Skeletal muscle tissue (tissue), 4 donors: ENCODE measurements around the gene PRKCA. TPM values are rescaled to one million over a fixed set of nuclear protein-coding genes. Genes with fewer than 3 reads are reported as not detected.
"Not testable (repeated sequence)": the region's sequence is repeated elsewhere in the genome, so short reads cannot be mapped to it uniquely, and the experiment has no call there.

Source experiments
- H3K27ac ChIP-seq: one replicate; pipeline ENCODE4 v1.7.0; 2013; ENCODE audit warnings: mild to moderate bottlenecking, low read depth, low read length, inconsistent platforms
- H3K27me3 ChIP-seq, 3 donors: one replicate each; pipeline ENCODE4 v1.7.0; 2013; ENCODE audit warnings: low read length in 3 of 3; ENCODE audit not compliant: control insufficient read depth in 3 of 3, insufficient read depth in 3 of 3
- H3K36me3 ChIP-seq, 3 donors: one replicate each; pipeline ENCODE4 v1.7.0; 2013; ENCODE audit warnings: low read length in 3 of 3; ENCODE audit not compliant: control insufficient read depth in 3 of 3, insufficient read depth in 3 of 3
- H3K4me1 ChIP-seq, 3 donors: one replicate each; pipeline ENCODE4 v1.7.0; 2013; ENCODE audit warnings: low read length in 3 of 3, mild to moderate bottlenecking in 3 of 3; ENCODE audit not compliant: control insufficient read depth in 3 of 3, insufficient read depth in 3 of 3
- H3K4me3 ChIP-seq, 3 donors: one replicate each; pipeline ENCODE4 v1.7.0; 2013; ENCODE audit warnings: low read length in 3 of 3
- H3K9ac ChIP-seq, 3 donors: one replicate each; pipeline ENCODE4 v1.7.0; 2013; ENCODE audit warnings: low read length in 3 of 3, mild to moderate bottlenecking in 3 of 3, moderate library complexity in 2 of 3, low read depth in 1 of 3
- H3K9me3 ChIP-seq, 3 donors: one replicate each; pipeline ENCODE4 v1.7.0; 2013; ENCODE audit warnings: low read length in 3 of 3; ENCODE audit not compliant: control insufficient read depth in 3 of 3
- total RNA-seq: library from RNA; depleted of rRNA; stranded (reverse); fragments of >200 nt; gene quantifications from one replicate; pipeline ENCODE4 v1.2.3, GENCODE V29; 2014
- donor health status: Osteomylitis.

Gene PRKCA
- total RNA-seq, 1 donor from 2014 or later, result 2.1 TPM

DNA sequence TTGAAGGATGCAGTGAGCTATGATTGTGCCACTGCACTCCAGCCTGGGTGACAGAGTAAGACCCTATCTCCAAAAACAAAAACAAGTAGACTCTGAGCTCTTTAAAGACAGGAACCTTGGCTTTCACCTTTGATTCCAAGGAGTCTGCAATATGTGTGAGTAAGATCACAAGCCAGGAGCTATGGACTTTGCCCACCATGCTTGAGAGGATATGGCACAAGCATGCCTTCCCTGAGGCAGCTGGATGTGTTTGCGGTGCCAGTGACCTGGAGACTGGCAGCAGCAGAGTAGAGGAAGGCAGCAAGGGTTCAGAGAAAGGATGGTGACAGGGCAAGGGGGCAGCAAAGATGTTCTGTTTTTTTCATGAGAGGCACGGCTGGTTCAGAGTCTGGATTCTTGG is 14.5 kb upstream of the PRKCA start:
- Histone ChIP-seq H3K4me3 (no peak overlapping the region), H3K27ac (no peak overlapping the region), H3K9me3 (no peaks in the 10 kb centered on the region), H3K4me1 (no peaks in the 10 kb centered on the region), H3K9ac (no peak overlapping the region), H3K36me3 (no peaks in the 10 kb centered on the region), H3K27me3 (peaks cover 0 to 7% (median 0%) of the 10 kb centered on the region in 3 donors)

DNA sequence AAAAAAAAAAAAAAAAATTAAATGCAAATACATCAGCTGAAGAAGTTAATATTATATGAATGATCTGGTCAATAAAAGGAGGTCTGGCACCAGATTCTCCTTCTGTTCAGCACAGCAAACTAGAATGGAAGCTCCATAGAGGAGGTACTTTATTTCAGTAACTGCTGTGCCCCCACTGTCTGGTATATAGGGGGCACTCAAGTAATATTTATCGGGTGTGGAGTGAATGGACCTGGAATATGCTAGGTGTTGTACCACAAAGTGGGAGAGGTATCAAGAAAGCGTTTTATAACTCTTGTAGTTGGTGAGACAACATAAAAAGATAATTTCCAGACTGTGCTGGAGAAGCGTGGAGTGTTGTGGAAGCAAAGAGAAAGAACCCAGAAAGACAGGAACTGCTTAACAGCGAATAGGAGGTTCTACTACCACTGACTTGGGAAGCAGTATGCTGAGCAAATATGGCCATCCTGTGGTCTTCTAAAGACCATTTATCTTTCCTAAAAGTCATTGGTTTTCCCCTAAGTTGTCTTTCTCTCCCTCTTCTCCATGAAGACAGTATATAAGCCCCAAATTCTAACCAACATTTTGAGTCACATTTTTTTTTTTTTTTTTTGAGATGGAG is 12.2 kb upstream of the PRKCA start:
- H3K4me1 ChIP-seq, result no peaks in the 10 kb centered on the region

DNA sequence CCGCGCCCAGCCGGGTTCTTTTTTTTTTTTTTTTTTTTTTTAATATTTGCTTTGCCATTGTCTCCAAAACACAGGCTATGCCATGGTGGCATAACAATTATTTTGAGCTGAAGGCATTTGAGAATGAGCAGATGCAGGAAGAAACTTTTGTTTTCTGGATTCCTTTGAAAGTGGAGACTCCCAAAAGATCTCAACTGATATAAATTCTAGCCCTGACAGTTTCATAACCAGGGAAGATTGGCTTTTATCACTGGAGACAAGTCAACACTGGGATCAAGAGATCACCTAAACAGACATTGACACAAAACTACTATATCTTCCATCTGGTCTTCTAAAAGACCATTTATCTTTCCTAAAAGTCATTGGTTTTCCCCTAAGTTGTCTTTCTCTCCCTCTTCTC is 10.1 kb upstream of the PRKCA start:
- H3K27me3 ChIP-seq, result peaks cover 0 to 4% (median 0%) of the 10 kb centered on the region in 3 donors
- no peaks in the 10 kb centered on the region for H3K36me3 ChIP-seq
- no peaks in the 10 kb centered on the region for H3K9me3 ChIP-seq
- H3K27ac ChIP-seq, result no peak overlapping the region
- no peaks in the 10 kb centered on the region for H3K4me1 ChIP-seq
- no peak overlapping the region for H3K4me3 ChIP-seq
- no peak overlapping the region for H3K9ac ChIP-seq

More for the DNA sequence above, 12.2 kb upstream of the PRKCA start:
- no peak overlapping the region for H3K9ac ChIP-seq
- no peaks in the 10 kb centered on the region for H3K9me3 ChIP-seq
- peaks cover 0 to 7% (median 0%) of the 10 kb centered on the region in 3 donors for H3K27me3 ChIP-seq
- no peak overlapping the region for H3K27ac ChIP-seq
- no peak overlapping the region for H3K4me3 ChIP-seq
- H3K36me3 ChIP-seq, result no peaks in the 10 kb centered on the region

DNA sequence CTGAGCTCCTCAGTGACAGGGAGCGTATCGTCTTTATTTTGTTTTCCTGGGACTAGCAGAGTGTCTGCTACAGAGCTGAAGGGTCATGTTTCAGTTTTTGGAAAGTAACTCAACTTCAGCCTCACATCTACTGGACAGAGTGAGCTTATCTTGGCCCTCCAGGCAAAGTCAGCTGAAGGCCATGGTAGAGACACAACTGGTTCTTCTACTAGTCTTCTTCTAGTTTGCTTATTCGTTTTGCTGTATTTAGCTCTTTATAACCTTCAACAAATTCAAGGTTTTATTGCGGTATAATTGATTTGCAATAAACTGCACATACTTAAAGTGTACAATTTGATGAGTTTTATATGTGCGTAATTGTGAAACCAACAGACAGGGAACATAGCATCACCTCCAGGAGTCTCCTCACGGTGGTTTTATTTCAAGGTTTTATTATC is 6.1 kb upstream of the PRKCA start:
- no peak overlapping the region for H3K9ac ChIP-seq
- no peak overlapping the region for H3K27ac ChIP-seq
- no peaks in the 10 kb centered on the region for H3K36me3 ChIP-seq
- no peaks in the 10 kb centered on the region for H3K9me3 ChIP-seq
- no peaks in the 10 kb centered on the region for H3K27me3 ChIP-seq
- H3K4me3 ChIP-seq, result no peak overlapping the region
- peaks cover 0 to under 1% (median 0%) of the 10 kb centered on the region in 3 donors for H3K4me1 ChIP-seq

DNA sequence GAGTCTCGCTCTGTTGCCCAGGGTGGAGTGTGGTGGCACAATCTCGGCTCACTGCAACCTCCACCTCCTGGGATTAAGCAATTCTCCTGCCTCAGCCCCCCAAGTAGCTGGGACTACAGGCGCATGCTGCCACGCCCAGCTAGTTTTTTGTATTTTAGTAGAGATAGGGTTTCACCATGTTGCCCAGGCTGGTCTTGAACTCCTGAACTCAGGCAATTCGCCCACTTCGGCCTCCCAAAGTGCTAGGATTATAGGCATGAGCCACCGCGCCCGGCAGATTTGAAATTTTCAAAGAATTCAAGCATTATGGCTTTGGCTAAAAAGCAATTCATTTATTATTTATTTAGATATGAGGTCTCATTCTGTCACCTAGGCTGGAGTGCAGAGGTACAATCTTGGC is 5.0 kb upstream of the PRKCA start:
- H3K9ac ChIP-seq, H3K27ac ChIP-seq, H3K4me1 ChIP-seq, H3K27me3 ChIP-seq, H3K36me3 ChIP-seq, H3K4me3 ChIP-seq, H3K9me3 ChIP-seq: not testable (repeated sequence)

DNA sequence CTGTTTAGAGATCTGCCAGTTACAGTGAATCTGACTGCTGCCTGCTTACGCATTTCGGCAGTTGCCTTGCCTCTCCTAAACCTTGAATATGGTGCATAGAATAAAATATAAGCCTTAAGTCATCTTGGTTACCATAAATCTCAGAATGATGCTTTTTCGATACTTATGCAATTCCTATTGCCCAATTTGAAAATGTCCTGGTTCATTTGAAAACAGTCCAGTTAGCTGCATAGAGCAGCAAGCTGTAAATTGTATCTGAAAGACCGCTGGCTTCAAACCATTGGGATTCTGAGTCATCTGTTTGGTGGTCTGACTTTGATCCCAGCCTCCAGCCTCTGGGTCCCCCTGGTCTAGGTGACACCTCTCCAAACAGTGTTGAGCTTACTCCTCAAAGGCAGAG is 2.7 kb upstream of the PRKCA start:
- Histone ChIP-seq H3K27ac (no peak overlapping the region), H3K4me3 (no peak overlapping the region), H3K9me3 (no peaks in the 10 kb centered on the region), H3K9ac (no peak overlapping the region), H3K4me1 (peaks cover 3 to 21% (median 6%) of the 10 kb centered on the region in 3 donors), H3K36me3 (no peaks in the 10 kb centered on the region), H3K27me3 (no peaks in the 10 kb centered on the region)

DNA sequence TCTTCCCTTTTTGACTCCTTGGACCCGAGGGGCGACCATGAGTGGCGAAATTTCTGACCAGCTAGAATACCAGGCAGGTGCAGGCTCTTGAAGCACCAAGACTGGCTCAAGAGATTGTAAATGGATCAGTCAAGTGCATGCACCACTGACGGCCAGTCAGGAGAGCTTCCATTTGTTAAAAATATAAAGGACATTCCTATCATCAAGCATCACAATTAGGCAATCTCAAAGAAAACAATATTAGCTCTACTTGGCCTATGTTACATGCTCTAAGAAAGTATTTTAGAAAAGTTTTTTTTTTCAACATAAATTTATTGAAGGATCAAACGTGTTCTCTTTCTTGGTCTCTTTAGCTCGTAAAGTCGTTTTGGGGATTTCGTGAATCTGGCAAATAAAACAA is 1.5 kb upstream of the PRKCA start:
- H3K9me3 ChIP-seq, result no peaks in the 10 kb centered on the region
- H3K36me3 ChIP-seq, result no peaks in the 10 kb centered on the region
- no peaks in the 10 kb centered on the region for H3K27me3 ChIP-seq
- H3K27ac ChIP-seq, result no peak overlapping the region
- H3K4me1 ChIP-seq, result peaks cover 3 to 24% (median 6%) of the 10 kb centered on the region in 3 donors
- no peak overlapping the region for H3K4me3 ChIP-seq
- H3K9ac ChIP-seq, result no peak overlapping the region

DNA sequence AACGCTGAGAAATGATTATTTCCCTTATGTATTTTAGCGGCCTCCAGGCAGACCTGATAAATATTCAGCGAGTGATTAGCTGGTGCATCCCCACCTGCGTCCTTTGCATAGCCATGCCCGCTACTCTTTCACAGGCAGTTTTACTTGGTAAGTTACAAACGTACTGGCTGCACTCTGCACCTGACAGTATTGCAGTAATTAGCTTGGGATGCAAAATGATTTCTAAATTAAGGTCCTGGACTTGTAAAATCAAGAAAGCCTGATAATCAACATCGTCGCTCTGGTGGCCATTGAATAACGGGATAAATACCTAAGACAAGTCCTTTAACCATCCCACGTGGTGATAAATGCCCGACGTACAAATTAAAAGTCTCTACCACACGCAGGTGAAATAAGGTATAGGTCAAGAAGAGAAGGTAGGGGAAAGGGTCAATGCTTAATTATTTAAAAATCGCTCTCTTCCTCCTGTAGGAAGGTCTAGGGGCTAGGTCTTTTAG is 998 bp upstream of the PRKCA start:
- Histone ChIP-seq H3K27me3 (no peaks in the 10 kb centered on the region), H3K36me3 (no peaks in the 10 kb centered on the region), H3K9ac (peak overlapping the region; percentile 72 to 83 (median 83)), H3K27ac (no peak overlapping the region), H3K4me3 (peak overlapping the region; percentile 77 to 81 (median 77)), H3K9me3 (no peaks in the 10 kb centered on the region), H3K4me1 (peaks cover 3 to 24% (median 6%) of the 10 kb centered on the region in 3 donors)

DNA sequence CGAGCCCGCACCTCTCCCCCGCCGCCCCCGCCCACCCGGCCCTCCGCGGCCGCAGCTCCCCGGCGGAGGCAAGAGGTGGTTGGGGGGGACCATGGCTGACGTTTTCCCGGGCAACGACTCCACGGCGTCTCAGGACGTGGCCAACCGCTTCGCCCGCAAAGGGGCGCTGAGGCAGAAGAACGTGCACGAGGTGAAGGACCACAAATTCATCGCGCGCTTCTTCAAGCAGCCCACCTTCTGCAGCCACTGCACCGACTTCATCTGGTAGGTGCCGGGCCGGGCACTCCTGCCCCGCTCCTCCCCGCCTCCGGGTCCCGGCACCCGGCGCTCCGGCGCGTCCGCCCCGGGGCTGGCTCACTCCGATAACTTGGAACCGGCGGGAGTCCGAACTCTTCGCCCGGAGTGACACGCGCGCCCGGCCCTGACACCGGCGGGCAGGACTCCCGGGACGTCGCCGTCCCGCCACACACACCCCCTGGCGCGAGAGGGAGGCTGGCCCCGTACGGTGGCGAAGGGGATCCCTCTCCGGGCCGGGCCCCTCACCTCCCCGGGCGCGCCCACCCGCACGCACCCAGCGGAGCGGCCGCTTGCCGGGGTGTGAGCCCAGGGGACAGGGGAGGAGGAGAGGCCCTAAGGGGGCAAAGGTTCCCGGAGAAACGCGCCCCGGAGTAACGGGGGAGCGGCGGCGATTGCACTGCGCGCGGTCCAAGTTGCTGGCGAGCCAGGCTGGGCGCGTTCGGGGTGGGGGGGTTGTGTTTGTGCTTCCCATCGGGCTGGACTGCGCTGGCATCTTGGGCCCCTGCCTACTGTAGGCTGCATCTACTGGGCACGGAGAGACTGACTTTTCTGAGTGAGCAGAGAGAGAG is 581 bp downstream of the PRKCA start:
- peak overlapping the region; percentile 60 to 81 (median 67) for H3K9ac ChIP-seq
- H3K9me3 ChIP-seq, result no peaks in the 10 kb centered on the region
- peak overlapping the region; percentile 81 to 87 (median 83) for H3K4me3 ChIP-seq
- H3K36me3 ChIP-seq, result no peaks in the 10 kb centered on the region
- H3K4me1 ChIP-seq, result peaks cover 3 to 24% (median 6%) of the 10 kb centered on the region in 3 donors
- peak overlapping the region; percentile 60 for H3K27ac ChIP-seq
- no peaks in the 10 kb centered on the region for H3K27me3 ChIP-seq
